Gastroesophageal sphincter (tissue), 4 donors: Measurements from ENCODE around the gene LATS2. TPM values are rescaled to one million over a fixed set of nuclear protein-coding genes. Genes with fewer than 3 reads are reported as not detected.
A peak's percentile ranks its signal among the peaks of the same experiment; 100 is the strongest.

Experiments
- ATAC-seq: fragments of 150-250 bp; one replicate; pipeline ENCODE4 v1.9.1; 2016; ENCODE audit warnings: mild to moderate bottlenecking, moderate library complexity
- H3K27ac ChIP-seq, 4 donors: fragments of 200-600 bp; sonication (generic) in 3 of 4; 1 replicate in 3 of 4; 2 replicates in 1 of 4; pipeline ENCODE4 v1.5.1; 2016 to 2019
- H3K27me3 ChIP-seq: fragments of 200-600 bp; sonication (generic); one replicate; pipeline ENCODE4 v1.5.1; 2019
- H3K36me3 ChIP-seq, 2 donors: fragments of 200-600 bp; sonication (generic); one replicate each; pipeline ENCODE4 v1.5.1; 2019; ENCODE audit warnings: control low read depth in 1 of 2
- H3K4me1 ChIP-seq, 3 donors: fragments of 200-600 bp; sonication (generic); 1 replicate in 2 of 3; 2 replicates in 1 of 3; pipeline ENCODE4 v1.5.1; 2016 to 2019; ENCODE audit warnings: control low read depth in 2 of 3
- H3K4me3 ChIP-seq, 2 donors: fragments of 200-600 bp; sonication (generic); one replicate each; pipeline ENCODE4 v1.5.1; 2019; ENCODE audit warnings: mild to moderate bottlenecking in 1 of 2, moderate library complexity in 1 of 2
- H3K9me3 ChIP-seq, 3 donors: fragments of 200-600 bp; sonication (generic); one replicate each; pipeline ENCODE4 v1.5.1; 2017 to 2019; ENCODE audit warnings: control low read depth in 2 of 3
- EP300 ChIP-seq: sonication (generic); formaldehyde crosslinking; IDR thresholded peaks from one replicate; pipeline ENCODE4 v1.6.1; 2017; ENCODE audit warnings: antibody characterized with exemption, mild to moderate bottlenecking
- POLR2A ChIP-seq, 2 donors: fragments of 450-650 bp; IDR thresholded peaks; one replicate each; pipeline ENCODE4 v1.6.1; 2017; ENCODE audit warnings: antibody characterized with exemption in 2 of 2, mild to moderate bottlenecking in 2 of 2, moderate library complexity in 1 of 2
- POLR2AphosphoS5 ChIP-seq: sonication (generic); formaldehyde crosslinking; IDR thresholded peaks from one replicate; pipeline ENCODE4 v1.6.1; 2017; ENCODE audit warnings: antibody characterized with exemption
- WGBS, 2 donors: methylation state at CpG; one replicate each; pipeline ENCODE4 v1.1.5; 2018; ENCODE audit warnings: low coverage in 1 of 2; 5-methylcytosine and 5-hydroxymethylcytosine counted together
- total RNA-seq, 4 donors: library from RNA; depleted of rRNA; stranded (reverse); fragments of >200 nt; gene quantifications; one replicate each; pipeline ENCODE4 v1.1.0, GENCODE V29; 2016
- TF ChIP-seq, protein P1 (sequence below), 4 experiments: fragments of 200-600 bp in 2 of 4; fragments of 450-650 bp in 2 of 4; sonication (generic) in 1 of 4; IDR thresholded peaks; one replicate each; pipeline ENCODE4 v1.5.1; 2017 to 2019; ENCODE audit warnings: antibody characterized with exemption in 4 of 4, mild to moderate bottlenecking in 2 of 4, moderate library complexity in 2 of 4

Gene LATS2
- total RNA-seq, 4 donors from 2014 or later: 42.2 to 95.4 (median 56.5) TPM

DNA sequence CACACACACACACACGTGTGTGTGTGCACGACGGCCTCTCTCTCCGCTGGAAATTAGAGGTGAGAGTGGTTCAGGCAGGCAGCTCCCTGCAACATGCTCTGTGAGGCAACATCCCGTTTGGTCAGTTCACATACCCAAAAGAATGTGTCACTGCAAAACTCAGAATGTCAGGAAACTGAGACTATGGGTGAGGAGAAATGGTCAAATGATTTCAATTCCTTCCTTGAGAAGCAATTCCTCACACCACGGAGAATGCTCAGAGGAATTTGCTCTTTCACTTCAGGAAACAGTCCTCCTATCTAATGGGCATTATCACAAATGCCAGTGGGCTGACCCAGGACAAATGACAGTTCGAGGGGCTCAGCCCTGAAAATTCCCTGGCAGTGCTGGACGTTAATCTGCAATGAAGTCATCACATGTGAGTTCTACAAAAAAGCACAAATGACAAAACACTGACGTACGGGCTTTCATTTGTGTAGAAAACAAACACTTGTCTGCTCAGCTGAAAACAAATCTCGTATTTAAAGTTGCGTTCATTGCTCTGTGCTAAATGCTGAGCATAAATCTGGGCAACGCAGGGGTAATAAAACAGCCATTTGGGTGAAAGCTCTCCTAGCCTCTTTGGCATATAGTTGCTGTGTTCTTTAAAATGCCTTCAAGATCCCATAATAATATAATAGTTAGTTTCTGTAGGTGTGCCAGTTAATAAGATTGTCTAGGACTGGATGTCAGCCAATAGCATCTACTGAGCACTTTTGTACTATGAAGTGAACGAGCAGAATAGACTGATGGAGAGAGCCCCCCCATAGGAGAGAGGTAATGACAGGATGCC, 18.6 kb upstream of the LATS2 start:
- ATAC-seq: peak; percentile 54
- TF ChIP-seq, protein P1, sequence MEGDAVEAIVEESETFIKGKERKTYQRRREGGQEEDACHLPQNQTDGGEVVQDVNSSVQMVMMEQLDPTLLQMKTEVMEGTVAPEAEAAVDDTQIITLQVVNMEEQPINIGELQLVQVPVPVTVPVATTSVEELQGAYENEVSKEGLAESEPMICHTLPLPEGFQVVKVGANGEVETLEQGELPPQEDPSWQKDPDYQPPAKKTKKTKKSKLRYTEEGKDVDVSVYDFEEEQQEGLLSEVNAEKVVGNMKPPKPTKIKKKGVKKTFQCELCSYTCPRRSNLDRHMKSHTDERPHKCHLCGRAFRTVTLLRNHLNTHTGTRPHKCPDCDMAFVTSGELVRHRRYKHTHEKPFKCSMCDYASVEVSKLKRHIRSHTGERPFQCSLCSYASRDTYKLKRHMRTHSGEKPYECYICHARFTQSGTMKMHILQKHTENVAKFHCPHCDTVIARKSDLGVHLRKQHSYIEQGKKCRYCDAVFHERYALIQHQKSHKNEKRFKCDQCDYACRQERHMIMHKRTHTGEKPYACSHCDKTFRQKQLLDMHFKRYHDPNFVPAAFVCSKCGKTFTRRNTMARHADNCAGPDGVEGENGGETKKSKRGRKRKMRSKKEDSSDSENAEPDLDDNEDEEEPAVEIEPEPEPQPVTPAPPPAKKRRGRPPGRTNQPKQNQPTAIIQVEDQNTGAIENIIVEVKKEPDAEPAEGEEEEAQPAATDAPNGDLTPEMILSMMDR (IDR thresholded peaks at IDR 0.05): no peak
- TF ChIP-seq POLR2AphosphoS5: peak; percentile 40
- Histone ChIP-seq H3K9me3 (no peaks in the 10 kb centered on the region), H3K27me3 (no peaks in the 10 kb centered on the region), H3K36me3 (no peaks in the 10 kb centered on the region), H3K27ac (peak overlapping the region in 3 of 4 donors; percentile 0 to 50 (median 1)), H3K4me3 (no peak overlapping the region), H3K4me1 (peaks cover 0 to 12% (median 0%) of the 10 kb centered on the region in 3 donors)
- 51 to 59% methylated on average over 7 to 13 of the region's 14 CpGs for WGBS, 2 donors

DNA sequence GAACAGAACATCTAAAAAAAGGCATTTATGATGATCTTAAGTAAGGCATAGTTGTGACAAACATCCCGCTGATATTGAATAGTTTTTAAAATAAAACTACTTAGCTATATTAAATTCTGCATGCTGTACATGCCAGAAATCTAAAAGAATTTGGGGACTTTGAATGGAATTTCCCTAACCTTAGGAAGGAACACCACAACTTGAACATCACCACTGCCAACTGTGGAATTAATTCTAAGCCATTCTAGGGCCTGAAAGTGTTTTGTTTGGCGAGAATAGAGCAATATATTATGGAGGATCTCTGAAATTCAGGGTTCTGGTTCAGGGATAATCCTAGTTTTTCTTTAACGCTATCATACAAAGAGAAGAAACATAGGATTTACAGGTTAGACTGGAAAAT, 17.8 kb upstream of the LATS2 start:
- no peak for ATAC-seq
- Histone ChIP-seq H3K4me3 (no peak overlapping the region), H3K27ac (peak overlapping the region in 1 of 4 donors; percentile 50), H3K9me3 (no peaks in the 10 kb centered on the region), H3K4me1 (peaks cover 0 to 19% (median 0%) of the 10 kb centered on the region in 3 donors), H3K36me3 (no peaks in the 10 kb centered on the region), H3K27me3 (no peaks in the 10 kb centered on the region)
- 78 to 94% methylated on average over 3 of the region's 3 CpGs for WGBS, 2 donors
- TF ChIP-seq POLR2AphosphoS5: no peak
- TF ChIP-seq EP300: no peak
- TF ChIP-seq, protein P1 (IDR thresholded peaks at IDR 0.05): no peak
- no peak for TF ChIP-seq POLR2A (IDR thresholded peaks at IDR 0.05)

DNA sequence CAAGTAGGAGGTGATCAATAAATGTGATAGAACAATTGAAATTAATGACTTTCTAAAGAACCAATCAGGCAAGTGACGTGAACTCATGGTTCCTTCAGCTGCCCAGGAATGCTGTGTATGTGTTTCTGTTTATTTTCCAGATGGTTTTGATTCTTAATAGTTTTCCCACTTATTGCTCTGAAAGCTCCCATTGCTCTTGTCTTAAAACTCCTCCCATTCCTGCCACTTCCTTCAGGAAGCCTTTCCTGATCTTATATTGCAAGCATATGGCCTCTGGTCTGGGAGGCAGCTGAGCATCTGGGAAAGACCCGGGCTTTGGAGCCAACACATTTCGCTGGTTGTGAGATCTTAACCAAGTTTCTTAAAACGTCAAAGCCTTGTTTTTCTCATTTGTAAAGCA, 17.1 kb upstream of the LATS2 start:
- no peak for ATAC-seq
- 62 to 68% methylated on average over 4 of the region's 4 CpGs for WGBS, 2 donors
- TF ChIP-seq EP300 (no peak), POLR2A (IDR thresholded peaks at IDR 0.05) (no peak), POLR2AphosphoS5 (no peak)
- TF ChIP-seq, protein P1 (IDR thresholded peaks at IDR 0.05): no peak
- Histone ChIP-seq H3K4me1 (peaks cover 0 to 22% (median 0%) of the 10 kb centered on the region in 3 donors), H3K4me3 (no peak overlapping the region), H3K27ac (no peak overlapping the region), H3K27me3 (no peaks in the 10 kb centered on the region), H3K36me3 (no peaks in the 10 kb centered on the region), H3K9me3 (no peaks in the 10 kb centered on the region)

DNA sequence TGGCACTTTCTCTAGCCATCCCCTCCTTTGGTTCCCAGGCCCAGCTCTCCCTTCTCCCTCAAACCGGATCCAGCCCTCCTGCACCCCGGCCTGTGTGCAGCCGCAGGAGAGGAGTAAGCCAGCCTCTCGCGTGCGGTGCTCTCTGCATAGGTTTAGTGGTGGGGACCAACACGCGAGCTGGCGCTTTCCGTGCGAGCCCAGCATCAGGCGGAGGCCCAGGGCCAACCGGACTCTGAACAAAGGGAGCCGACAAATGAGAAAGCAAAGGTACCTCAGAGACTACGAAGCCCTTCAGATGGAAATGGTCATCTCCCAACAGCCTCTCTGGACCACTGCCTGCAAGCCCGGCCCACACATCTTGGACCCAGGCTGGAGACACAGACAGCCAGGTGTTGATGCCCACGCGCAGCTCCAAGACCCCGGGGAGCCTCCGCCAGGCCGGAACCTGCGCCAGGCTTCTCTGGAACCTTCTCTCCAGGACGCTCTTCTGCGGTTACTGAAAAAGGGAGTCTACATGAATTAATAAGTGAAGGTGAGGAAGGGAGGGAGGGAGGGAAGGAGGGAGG, 16.5 kb upstream of the LATS2 start:
- no peaks in the 10 kb centered on the region for H3K9me3 ChIP-seq
- no peak for ATAC-seq
- no peak overlapping the region for H3K27ac ChIP-seq
- no peak overlapping the region for H3K4me3 ChIP-seq
- H3K36me3 ChIP-seq: no peaks in the 10 kb centered on the region
- peaks cover 0 to 22% (median 0%) of the 10 kb centered on the region in 3 donors for H3K4me1 ChIP-seq
- TF ChIP-seq POLR2A (IDR thresholded peaks at IDR 0.05) (no peak), EP300 (no peak), POLR2AphosphoS5 (no peak)
- TF ChIP-seq, protein P1 (IDR thresholded peaks at IDR 0.05): no peak
- H3K27me3 ChIP-seq: no peaks in the 10 kb centered on the region
- WGBS, 2 donors: 99 to 100% methylated on average over 1 to 12 of the region's 24 CpGs
